Renal cortex interstitium (tissue), 11 donors: Measurements from ENCODE around the gene SCT. TPM values are rescaled to one million over a fixed set of nuclear protein-coding genes. Genes with fewer than 3 reads are reported as not detected.

ENCODE experiments used
- DNase-seq, 11 donors: peaks; one replicate each; pipeline ENCODE4 v3.0.0-alpha.2; 2013; ENCODE audit warnings: low read depth in 9 of 11, low spot score in 4 of 11; ENCODE audit errors: extremely low read depth in 1 of 11
- polyA plus RNA-seq, 3 donors: library from polyadenylated mRNA; unstranded; fragments of 120-200 nt; gene quantifications; one replicate each; pipeline ENCODE4 v1.2.1, GENCODE V29; 2013; ENCODE audit not compliant: insufficient read length in 3 of 3

The SCT gene
- polyA plus RNA-seq, 3 donors, result 0.93 to 2.8 (median 2.0) TPM

- no peak for DNase-seq
Measured at GRCh38 chr11:576811-577610, 50.0 kb downstream of the SCT start.

Other genes starting within 250 kb of the SCT start
- gene PKP3, start 233.0 kb downstream of the SCT start, polyA plus RNA-seq, result 1 to 10 TPM; 3.4 to 5.1 (median 4.6) TPM
- 10 to 100 TPM; 31.7 to 58.1 (median 56.9) TPM for gene SIGIRR, start 212.2 kb downstream of the SCT start, polyA plus RNA-seq
- gene ANO9, start 185.2 kb downstream of the SCT start, polyA plus RNA-seq, result 10 to 100 TPM in 2 of 3 donors, 1 to 10 TPM in 1; 9.2 to 18.1 (median 10.3) TPM
- gene PTDSS2, start 176.9 kb downstream of the SCT start, polyA plus RNA-seq, result 10 to 100 TPM; 30.6 to 40.8 (median 35.9) TPM
- gene RNH1, start 119.9 kb downstream of the SCT start, polyA plus RNA-seq, result 10 to 100 TPM; 67.3 to 98.3 (median 98.2) TPM
- 10 to 100 TPM; 39.3 to 52.1 (median 50.3) TPM for gene HRAS, start 91.6 kb downstream of the SCT start, polyA plus RNA-seq
- gene LRRC56, start 89.7 kb downstream of the SCT start, polyA plus RNA-seq, result 1 to 10 TPM; 2.9 to 6.0 (median 4.3) TPM
- gene LMNTD2, start 66.4 kb downstream of the SCT start, polyA plus RNA-seq, result 1 to 10 TPM; 3.3 to 5.7 (median 4.9) TPM
- 10 to 100 TPM; 28.2 to 63.4 (median 54.4) TPM for gene RASSF7, start 66.2 kb downstream of the SCT start, polyA plus RNA-seq
- 10 to 100 TPM; 18.6 to 27.7 (median 27.0) TPM for gene PHRF1, start 50.7 kb downstream of the SCT start, polyA plus RNA-seq
- gene IRF7, start 11.2 kb downstream of the SCT start, polyA plus RNA-seq, result 10 to 100 TPM in 2 of 3 donors, 1 to 10 TPM in 1; 6.4 to 12.8 (median 10.1) TPM
- gene CDHR5, start 2.2 kb downstream of the SCT start, polyA plus RNA-seq, result 10 to 100 TPM; 40.3 to 65.3 (median 40.7) TPM
- 1 to 10 TPM; 2.0 to 7.5 (median 4.0) TPM for gene DRD4, start 10.1 kb upstream of the SCT start, polyA plus RNA-seq
- gene DEAF1, start 68.0 kb upstream of the SCT start, polyA plus RNA-seq, result 10 to 100 TPM; 44.0 to 58.7 (median 57.1) TPM
- 10 to 100 TPM; 40.4 to 66.1 (median 43.3) TPM for gene TMEM80, start 68.6 kb upstream of the SCT start, polyA plus RNA-seq
- gene EPS8L2, start 79.0 kb upstream of the SCT start, polyA plus RNA-seq, result 100 to 1,000 TPM; 103 to 181 (median 129) TPM
- gene TALDO1, start 120.3 kb upstream of the SCT start, polyA plus RNA-seq, result 100 to 1,000 TPM; 115 to 135 (median 130) TPM
- 100 to 1,000 TPM in 1 of 3 donors, 10 to 100 TPM in 2; 53.7 to 103 (median 88.2) TPM for gene GATD1, start 150.3 kb upstream of the SCT start, polyA plus RNA-seq
- gene CEND1, start 162.9 kb upstream of the SCT start, polyA plus RNA-seq, result under 1 TPM; 0.37 to 0.70 (median 0.67) TPM
- 10 to 100 TPM; 12.2 to 21.7 (median 18.9) TPM for gene SLC25A22, start 171.1 kb upstream of the SCT start, polyA plus RNA-seq
- gene PIDD1, start 178.1 kb upstream of the SCT start, polyA plus RNA-seq, result 10 to 100 TPM in 1 of 3 donors, 1 to 10 TPM in 2; 6.3 to 13.4 (median 9.6) TPM
- 1,000 to 10,000 TPM in 2 of 3 donors, 100 to 1,000 TPM in 1; 848 to 1,190 (median 1,139) TPM for gene RPLP2, start 182.8 kb upstream of the SCT start, polyA plus RNA-seq
- gene PNPLA2, start 191.7 kb upstream of the SCT start, polyA plus RNA-seq, result 10 to 100 TPM; 42.6 to 85.5 (median 65.5) TPM
- 10 to 100 TPM; 10.3 to 19.4 (median 16.2) TPM for gene CRACR2B, start 200.7 kb upstream of the SCT start, polyA plus RNA-seq
- 100 to 1,000 TPM; 140 to 214 (median 206) TPM for gene CD151, start 205.8 kb upstream of the SCT start, polyA plus RNA-seq
- gene POLR2L, start 215.3 kb upstream of the SCT start, polyA plus RNA-seq, result 100 to 1,000 TPM in 2 of 3 donors, 10 to 100 TPM in 1; 85.4 to 128 (median 123) TPM
- 10 to 100 TPM; 58.3 to 81.2 (median 78.9) TPM for gene TSPAN4, start 215.7 kb upstream of the SCT start, polyA plus RNA-seq